SK-N-SH treated with all-trans-retinoic acid at 6 μM for 48 hours (cell line): ENCODE data around the gene SELPLG.

Source experiments
- ARNTL ChIP-seq: fragments of 450-650 bp; formaldehyde crosslinking; IDR thresholded peaks from 2 replicates; pipeline ENCODE4 v1.5.0; 2020; ENCODE audit warnings: low read depth, mild to moderate bottlenecking, moderate library complexity, borderline replicate concordance
- CSDC2 ChIP-seq: fragments of 250-450 bp; sonication (Bioruptor Pico); IDR thresholded peaks from 2 replicates; pipeline ENCODE4 v1.5.0; 2020; ENCODE audit warnings: mild to moderate bottlenecking, moderate library complexity
- CSRNP3 ChIP-seq: fragments of 250-450 bp; sonication (Bioruptor Pico); IDR thresholded peaks from 2 replicates; pipeline ENCODE4 v1.5.1; 2021; ENCODE audit warnings: mild to moderate bottlenecking, moderate library complexity
- OSR1 ChIP-seq: fragments of 250-450 bp; sonication (Bioruptor Pico); IDR thresholded peaks from 2 replicates; pipeline ENCODE4 v1.8.0; 2022; ENCODE audit warnings: moderate library complexity, mild to moderate bottlenecking, inconsistent platforms
- PPARA ChIP-seq: fragments of 250-450 bp; sonication (Bioruptor Pico); IDR thresholded peaks from 2 replicates; pipeline ENCODE4 v1.5.0; 2020; ENCODE audit warnings: mild to moderate bottlenecking, borderline replicate concordance
- RARB ChIP-seq: fragments of 250-450 bp; sonication (Bioruptor Pico); IDR thresholded peaks from 2 replicates; pipeline ENCODE4 v1.8.0; 2021; ENCODE audit warnings: mild to moderate bottlenecking, moderate library complexity
- ZFP30 ChIP-seq: fragments of 450-650 bp; formaldehyde crosslinking; IDR thresholded peaks from 2 replicates; pipeline ENCODE4 v1.5.0; 2022; ENCODE audit warnings: mild to moderate bottlenecking, moderate library complexity
- ZNF565 ChIP-seq: fragments of 450-650 bp; formaldehyde crosslinking; conservative IDR thresholded peaks from 2 replicates; pipeline ENCODE4 v1.5.0; 2020; ENCODE audit warnings: low read depth, mild to moderate bottlenecking, moderate library complexity
- ZNF8 ChIP-seq: fragments of 450-650 bp; formaldehyde crosslinking; IDR thresholded peaks from 2 replicates; pipeline ENCODE4 v1.5.0; 2020; ENCODE audit warnings: mild to moderate bottlenecking, moderate library complexity
- TF ChIP-seq, protein P1 (sequence below): fragments of 250-450 bp; sonication (Bioruptor Pico); IDR thresholded peaks from 2 replicates; pipeline ENCODE4 v1.8.0; 2020; ENCODE audit warnings: mild to moderate bottlenecking, moderate library complexity, borderline replicate concordance

- TF ChIP-seq, protein P1, sequence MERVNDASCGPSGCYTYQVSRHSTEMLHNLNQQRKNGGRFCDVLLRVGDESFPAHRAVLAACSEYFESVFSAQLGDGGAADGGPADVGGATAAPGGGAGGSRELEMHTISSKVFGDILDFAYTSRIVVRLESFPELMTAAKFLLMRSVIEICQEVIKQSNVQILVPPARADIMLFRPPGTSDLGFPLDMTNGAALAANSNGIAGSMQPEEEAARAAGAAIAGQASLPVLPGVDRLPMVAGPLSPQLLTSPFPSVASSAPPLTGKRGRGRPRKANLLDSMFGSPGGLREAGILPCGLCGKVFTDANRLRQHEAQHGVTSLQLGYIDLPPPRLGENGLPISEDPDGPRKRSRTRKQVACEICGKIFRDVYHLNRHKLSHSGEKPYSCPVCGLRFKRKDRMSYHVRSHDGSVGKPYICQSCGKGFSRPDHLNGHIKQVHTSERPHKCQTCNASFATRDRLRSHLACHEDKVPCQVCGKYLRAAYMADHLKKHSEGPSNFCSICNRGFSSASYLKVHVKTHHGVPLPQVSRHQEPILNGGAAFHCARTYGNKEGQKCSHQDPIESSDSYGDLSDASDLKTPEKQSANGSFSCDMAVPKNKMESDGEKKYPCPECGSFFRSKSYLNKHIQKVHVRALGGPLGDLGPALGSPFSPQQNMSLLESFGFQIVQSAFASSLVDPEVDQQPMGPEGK = no peak
- TF ChIP-seq CSRNP3 (CRISPR knock-in tag) = no peak
- no peak for TF ChIP-seq RARB (CRISPR knock-in tag)
- no peak for TF ChIP-seq PPARA (CRISPR knock-in tag)
- TF ChIP-seq ARNTL (CRISPR knock-in tag) = no peak
- no peak for TF ChIP-seq ZNF8 (CRISPR knock-in tag)
- TF ChIP-seq OSR1 (CRISPR knock-in tag) = no peak
- TF ChIP-seq ZFP30 (CRISPR knock-in tag) = no peak
- TF ChIP-seq ZNF565 (CRISPR knock-in tag) = no peak
- TF ChIP-seq CSDC2 (CRISPR knock-in tag) = no peak
Observed at GRCh38 chr12:108573317-108573716, 60.4 kb downstream of the SELPLG start.
